ENCODE measurements around the gene SNX32.
"Not testable (repeated sequence)": the region's sequence is repeated elsewhere in the genome, so short reads cannot be mapped to it uniquely, and the experiment has no call there.

- TF ChIP-seq ZBTB40 (IDR thresholded peaks at IDR 0.05); ZBTB40 (CRISPR knock-in tag; IDR thresholded peaks at IDR 0.05); ZNF282 (CRISPR knock-in tag; IDR thresholded peaks at IDR 0.05); ZNF174 (CRISPR knock-in tag; IDR thresholded peaks at IDR 0.05); BACH1 (tag; IDR thresholded peaks at IDR 0.05); EP300 (IDR thresholded peaks at IDR 0.05; ENCODE audit: low read length); AFF1 (IDR thresholded peaks at IDR 0.05; ENCODE audit: low read depth in 1 of 2, partially characterized antibody in 2 of 2); KAT2B (IDR thresholded peaks at IDR 0.05; ENCODE audit: low read depth, low read length); JUNB (CRISPR knock-in tag; conservative IDR thresholded peaks at IDR 0.05); GABPA (tag; conservative IDR thresholded peaks at IDR 0.05; ENCODE audit: low read depth); CTCF (IDR thresholded peaks at IDR 0.05 in 2 of 3, conservative IDR thresholded peaks at IDR 0.05 in 1 of 3; ENCODE audit: insufficient read depth in 2 of 3, low read depth in 1 of 3, low read length in 3 of 3); ZNF639 (CRISPR knock-in tag; conservative IDR thresholded peaks at IDR 0.05 in 1 of 2, IDR thresholded peaks at IDR 0.05 in 1 of 2): not testable (repeated sequence)
- TF ChIP-seq, protein P1, sequence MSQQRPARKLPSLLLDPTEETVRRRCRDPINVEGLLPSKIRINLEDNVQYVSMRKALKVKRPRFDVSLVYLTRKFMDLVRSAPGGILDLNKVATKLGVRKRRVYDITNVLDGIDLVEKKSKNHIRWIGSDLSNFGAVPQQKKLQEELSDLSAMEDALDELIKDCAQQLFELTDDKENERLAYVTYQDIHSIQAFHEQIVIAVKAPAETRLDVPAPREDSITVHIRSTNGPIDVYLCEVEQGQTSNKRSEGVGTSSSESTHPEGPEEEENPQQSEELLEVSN (IDR thresholded peaks at IDR 0.05; ENCODE audit: borderline replicate concordance in 1 of 2, extremely low read depth in 1 of 2, insufficient read depth in 1 of 2, insufficient read length in 1 of 2, low read depth in 1 of 2, low read length in 1 of 2, poor library complexity in 1 of 2, severe bottlenecking in 1 of 2): not testable (repeated sequence)
These were observed 14.9 kb downstream of the SNX32 start for GRCh38 chr11:65848693-65849092.
